Measurements from ENCODE around the gene ASAP2. TPM values are rescaled to one million over a fixed set of nuclear protein-coding genes. Genes with fewer than 3 reads are reported as not detected.

Gene ASAP2
- polyA plus RNA-seq, 1 donor from 2014 or later = 41.0 TPM

GRCh38 chr2:9398881-9399780, 192.5 kb downstream of the ASAP2 start:
- Histone ChIP-seq H3K36me3 (ENCODE audit: insufficient read depth, low read length) (no peaks in the 10 kb centered on the region), H3K27ac (ENCODE audit: low read length) (no peak overlapping the region)

More at GRCh38 chr2:9398881-9399780, 192.5 kb downstream of the ASAP2 start:
- Histone ChIP-seq H3K4me2 (ENCODE audit: low read length) (no peak overlapping the region), H3K9me3 (ENCODE audit: low read length) (no peaks in the 10 kb centered on the region), H3F3A (ENCODE audit: insufficient read depth, low read length, poor library complexity, severe bottlenecking) (no peaks in the 10 kb centered on the region), H3K4me3 (ENCODE audit: low read length) (no peak overlapping the region), H3K27me3 (ENCODE audit: insufficient read depth, low read depth, low read length) (no peaks in the 10 kb centered on the region), H4K20me1 (ENCODE audit: insufficient read depth) (no peaks in the 10 kb centered on the region), H3K79me2 (replicated peaks; ENCODE audit: insufficient read depth, low read length) (no peaks in the 10 kb centered on the region), H3K9ac (ENCODE audit: low read length) (no peak overlapping the region), H3K9me2 (ENCODE audit: insufficient read depth, low read length) (no peaks in the 10 kb centered on the region), H2AFZ (ENCODE audit: low read depth, low read length) (no peak overlapping the region)
- TF ChIP-seq MXI1 (conservative IDR thresholded peaks at IDR 0.05; ENCODE audit: poor library complexity, severe bottlenecking) (no peak), SMC3 (conservative IDR thresholded peaks at IDR 0.05; ENCODE audit: poor library complexity) (no peak), CTCF (IDR thresholded peaks at IDR 0.05; ENCODE audit: poor library complexity, severe bottlenecking) (no peak), REST (IDR thresholded peaks at IDR 0.05; ENCODE audit: borderline replicate concordance) (no peak)
